SK-N-SH treated with all-trans-retinoic acid at 6 μM for 48 hours (cell line): Measurements from ENCODE around the gene SCP2D1.

Experiments used
- ATAC-seq: fragments of 200-7000 bp; cut with Tn5 transposase; 3 replicates; pipeline ENCODE4 v1.9.1; 2020; ENCODE audit warnings: mild to moderate bottlenecking, moderate library complexity
- ARNTL ChIP-seq: fragments of 450-650 bp; formaldehyde crosslinking; IDR thresholded peaks from 2 replicates; pipeline ENCODE4 v1.5.0; 2020; ENCODE audit warnings: low read depth, mild to moderate bottlenecking, moderate library complexity, borderline replicate concordance
- BACH2 ChIP-seq: fragments of 250-450 bp; sonication (Bioruptor Pico); IDR thresholded peaks from 2 replicates; pipeline ENCODE4 v1.9.0; 2021; ENCODE audit warnings: mild to moderate bottlenecking, borderline replicate concordance
- CREB5 ChIP-seq: fragments of 250-450 bp; sonication (Bioruptor Pico); IDR thresholded peaks from 2 replicates; pipeline ENCODE4 v1.5.1; 2020; ENCODE audit warnings: low read depth, mild to moderate bottlenecking, moderate library complexity
- CSDC2 ChIP-seq: fragments of 250-450 bp; sonication (Bioruptor Pico); IDR thresholded peaks from 2 replicates; pipeline ENCODE4 v1.5.0; 2020; ENCODE audit warnings: mild to moderate bottlenecking, moderate library complexity
- CSRNP3 ChIP-seq: fragments of 250-450 bp; sonication (Bioruptor Pico); IDR thresholded peaks from 2 replicates; pipeline ENCODE4 v1.5.1; 2021; ENCODE audit warnings: mild to moderate bottlenecking, moderate library complexity
- ESRRG ChIP-seq: fragments of 250-450 bp; sonication (Bioruptor Pico); IDR thresholded peaks from 2 replicates; pipeline ENCODE4 v1.6.1; 2021; ENCODE audit warnings: mild to moderate bottlenecking
- GLIS3 ChIP-seq: fragments of 250-450 bp; sonication (Bioruptor Pico); IDR thresholded peaks from 2 replicates; pipeline ENCODE4 v1.5.0; 2020; ENCODE audit warnings: mild to moderate bottlenecking, moderate library complexity
- ISL1 ChIP-seq: fragments of 250-450 bp; sonication (Bioruptor Pico); IDR thresholded peaks from 2 replicates; pipeline ENCODE4 v2.1.2; 2022; ENCODE audit warnings: mild to moderate bottlenecking, moderate library complexity
- OSR1 ChIP-seq: fragments of 250-450 bp; sonication (Bioruptor Pico); IDR thresholded peaks from 2 replicates; pipeline ENCODE4 v1.8.0; 2022; ENCODE audit warnings: moderate library complexity, mild to moderate bottlenecking, inconsistent platforms
- PATZ1 ChIP-seq: fragments of 250-450 bp; sonication (Bioruptor Pico); IDR thresholded peaks from 2 replicates; pipeline ENCODE4 v1.8.0; 2020; ENCODE audit warnings: mild to moderate bottlenecking, moderate library complexity, borderline replicate concordance
- POU6F1 ChIP-seq: fragments of 250-450 bp; sonication (Bioruptor Pico); IDR thresholded peaks from 2 replicates; pipeline ENCODE4 v1.8.0; 2021; ENCODE audit warnings: low read depth, mild to moderate bottlenecking, moderate library complexity, borderline replicate concordance
- PPARA ChIP-seq: fragments of 250-450 bp; sonication (Bioruptor Pico); IDR thresholded peaks from 2 replicates; pipeline ENCODE4 v1.5.0; 2020; ENCODE audit warnings: mild to moderate bottlenecking, borderline replicate concordance
- RARB ChIP-seq: fragments of 250-450 bp; sonication (Bioruptor Pico); IDR thresholded peaks from 2 replicates; pipeline ENCODE4 v1.8.0; 2021; ENCODE audit warnings: mild to moderate bottlenecking, moderate library complexity
- SNAI2 ChIP-seq: fragments of 250-450 bp; sonication (Bioruptor Pico); IDR thresholded peaks from 2 replicates; pipeline ENCODE4 v1.5.0; 2020; ENCODE audit warnings: mild to moderate bottlenecking, moderate library complexity
- TCF4 ChIP-seq: fragments of 250-450 bp; sonication (Bioruptor Pico); IDR thresholded peaks from 2 replicates; pipeline ENCODE4 v1.8.0; 2021; ENCODE audit warnings: mild to moderate bottlenecking, moderate library complexity, borderline replicate concordance
- TOX ChIP-seq: fragments of 250-450 bp; sonication (Bioruptor Pico); IDR thresholded peaks from 2 replicates; pipeline ENCODE4 v1.8.0; 2021; ENCODE audit warnings: mild to moderate bottlenecking, moderate library complexity, borderline replicate concordance
- TSHZ2 ChIP-seq: fragments of 250-450 bp; sonication (Bioruptor Pico); IDR thresholded peaks from 2 replicates; pipeline ENCODE4 v1.5.0; 2020; ENCODE audit warnings: mild to moderate bottlenecking, moderate library complexity
- ZC3H10 ChIP-seq: fragments of 250-450 bp; sonication (Bioruptor Pico); IDR thresholded peaks from 2 replicates; pipeline ENCODE4 v1.5.1; 2021; ENCODE audit warnings: mild to moderate bottlenecking, moderate library complexity
- ZFP3 ChIP-seq: fragments of 250-450 bp; sonication (Bioruptor Pico); IDR thresholded peaks from 2 replicates; pipeline ENCODE4 v1.5.0; 2020; ENCODE audit warnings: mild to moderate bottlenecking, moderate library complexity
- ZFP30 ChIP-seq: fragments of 450-650 bp; formaldehyde crosslinking; IDR thresholded peaks from 2 replicates; pipeline ENCODE4 v1.5.0; 2022; ENCODE audit warnings: mild to moderate bottlenecking, moderate library complexity
- ZNF565 ChIP-seq: fragments of 450-650 bp; formaldehyde crosslinking; conservative IDR thresholded peaks from 2 replicates; pipeline ENCODE4 v1.5.0; 2020; ENCODE audit warnings: low read depth, mild to moderate bottlenecking, moderate library complexity
- ZNF70 ChIP-seq: fragments of 450-650 bp; formaldehyde crosslinking; IDR thresholded peaks from 2 replicates; pipeline ENCODE4 v1.5.0; 2020; ENCODE audit warnings: mild to moderate bottlenecking, moderate library complexity
- ZNF8 ChIP-seq: fragments of 450-650 bp; formaldehyde crosslinking; IDR thresholded peaks from 2 replicates; pipeline ENCODE4 v1.5.0; 2020; ENCODE audit warnings: mild to moderate bottlenecking, moderate library complexity

Gene SCP2D1

GRCh38 chr20:18832546-18833200 is 19.1 kb downstream of the SCP2D1 start:
- no peak; the same call in 2 of the 3 replicates for ATAC-seq
- TF ChIP-seq CSRNP3 (CRISPR knock-in tag) (no peak), TOX (no peak), CSDC2 (CRISPR knock-in tag) (no peak), OSR1 (CRISPR knock-in tag) (no peak), ESRRG (CRISPR knock-in tag) (no peak), ZNF565 (CRISPR knock-in tag) (no peak), CREB5 (CRISPR knock-in tag) (no peak), PATZ1 (CRISPR knock-in tag) (no peak), ARNTL (CRISPR knock-in tag) (no peak), GLIS3 (CRISPR knock-in tag) (no peak), BACH2 (CRISPR knock-in tag) (no peak), ZC3H10 (CRISPR knock-in tag) (no peak), TSHZ2 (CRISPR knock-in tag) (no peak), POU6F1 (CRISPR knock-in tag) (no peak), ZFP3 (no peak), SNAI2 (no peak), ISL1 (CRISPR knock-in tag) (no peak), PPARA (CRISPR knock-in tag) (no peak), RARB (CRISPR knock-in tag) (no peak), ZNF8 (CRISPR knock-in tag) (no peak)

- no peak for ATAC-seq
- no peak for TF ChIP-seq TCF4 (CRISPR knock-in tag)
- TF ChIP-seq POU6F1 (CRISPR knock-in tag): no peak
- TF ChIP-seq TSHZ2 (CRISPR knock-in tag): no peak
- TF ChIP-seq GLIS3 (CRISPR knock-in tag): no peak
- no peak for TF ChIP-seq OSR1 (CRISPR knock-in tag)
- no peak for TF ChIP-seq ESRRG (CRISPR knock-in tag)
- TF ChIP-seq ZNF70: no peak
- no peak for TF ChIP-seq ZFP30 (CRISPR knock-in tag)
- TF ChIP-seq ZNF8 (CRISPR knock-in tag): no peak
- no peak for TF ChIP-seq ISL1 (CRISPR knock-in tag)
- no peak for TF ChIP-seq CSRNP3 (CRISPR knock-in tag)
- no peak for TF ChIP-seq ZC3H10 (CRISPR knock-in tag)
- no peak for TF ChIP-seq TOX
These were observed 22.1 kb downstream of the SCP2D1 start for GRCh38 chr20:18835466-18836256.
